Stimulated activated CD4-positive, alpha-beta T cell treated with anti-CD3 and anti-CD28 coated beads, Interleukin-15, amount 100 ng/mL, for 48 hours (primary cell): Measurements from ENCODE around the gene ERC2.

Experiments
- DNase-seq, 2 donors: peaks; one replicate each; pipeline ENCODE4 v3.0.0-alpha.2; 2020; ENCODE audit warnings: low read depth in 2 of 2

The ERC2 gene

DNA sequence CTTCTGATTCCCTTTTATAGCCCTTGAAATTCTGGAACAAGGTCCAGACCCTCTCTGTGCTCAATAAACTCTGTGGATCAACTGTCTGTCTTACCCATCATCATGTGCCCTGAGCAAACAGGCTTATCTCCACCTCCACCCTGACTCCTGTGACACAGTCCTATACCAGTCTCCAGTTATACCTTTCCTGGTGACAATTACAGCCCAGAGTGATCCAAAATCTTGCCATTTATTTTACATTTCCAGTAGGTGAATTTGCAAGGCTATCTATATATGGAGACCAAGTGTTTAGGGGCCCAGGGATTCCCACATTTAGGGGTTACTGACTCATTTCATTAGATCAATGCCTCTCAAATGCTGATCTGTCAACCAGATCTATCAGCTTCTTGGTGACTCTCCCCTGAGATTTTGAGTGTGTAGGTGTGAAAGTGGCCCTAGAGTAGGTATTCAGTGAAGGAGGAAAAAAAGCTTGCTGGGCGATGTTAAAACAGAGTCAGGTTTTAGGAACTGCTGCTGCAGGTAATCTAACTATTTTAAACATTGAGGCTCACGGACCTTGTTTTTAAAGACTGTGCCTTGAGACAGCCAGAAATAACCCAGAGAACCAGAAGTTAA, 751.5 kb downstream of the ERC2 start:
- no peak for DNase-seq

DNA sequence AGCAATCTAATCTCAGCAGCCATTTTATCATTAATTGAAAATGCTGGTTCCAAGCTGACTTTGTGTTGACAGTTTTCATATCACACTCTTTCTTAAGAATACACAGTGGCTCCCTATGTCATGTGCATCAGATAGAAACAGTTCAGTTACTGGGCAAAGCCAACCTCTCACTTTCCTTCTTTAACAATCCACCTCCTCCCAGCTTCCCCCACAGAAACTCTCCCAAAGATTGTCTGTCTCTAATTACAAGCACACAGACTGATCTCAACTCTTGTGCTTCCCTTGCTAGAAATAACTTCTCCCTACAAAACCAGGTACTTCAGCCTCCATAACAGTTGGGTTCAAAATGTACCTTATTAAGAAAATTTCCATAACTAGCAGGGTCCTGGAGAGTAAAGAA, 752.2 kb downstream of the ERC2 start:
- DNase-seq = no peak

DNA sequence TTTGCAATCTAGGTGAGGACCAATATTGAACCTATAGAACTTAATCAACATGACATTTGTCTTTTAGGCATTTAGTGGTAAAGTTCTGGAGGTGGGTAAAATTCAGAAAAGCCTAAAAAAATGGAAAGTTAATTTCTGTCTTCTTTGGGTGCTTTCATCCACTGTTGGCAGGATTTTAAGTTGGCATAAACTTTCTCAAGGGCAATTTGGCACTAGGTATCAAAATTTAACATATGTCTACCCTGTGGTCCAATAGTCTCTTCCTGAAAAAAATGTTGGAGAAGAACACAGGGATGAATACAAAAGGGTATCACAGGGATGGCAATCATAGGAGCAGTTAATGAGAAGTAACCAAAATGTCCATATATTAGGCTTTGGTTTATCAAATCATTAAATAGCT, 754.2 kb downstream of the ERC2 start:
- no peak for DNase-seq

DNA sequence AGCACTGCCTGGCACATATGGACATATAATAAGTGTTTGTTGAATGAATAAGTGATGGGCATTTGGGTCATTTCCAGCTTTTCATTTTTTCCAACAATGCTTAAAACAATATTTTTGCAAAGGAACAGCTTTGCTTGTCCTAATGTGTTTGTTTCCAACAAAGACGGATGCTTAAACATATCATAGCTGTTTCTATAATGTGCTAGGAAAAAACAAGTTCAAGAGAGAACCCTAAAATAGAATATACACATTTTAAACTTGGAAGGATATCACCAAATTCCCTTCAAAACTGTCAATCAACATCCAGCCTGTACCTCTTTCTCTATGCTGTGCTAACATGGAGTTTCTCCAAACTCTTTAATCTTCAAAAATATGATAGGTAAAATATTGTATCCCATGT, 756.6 kb downstream of the ERC2 start:
- DNase-seq = no peak

DNA sequence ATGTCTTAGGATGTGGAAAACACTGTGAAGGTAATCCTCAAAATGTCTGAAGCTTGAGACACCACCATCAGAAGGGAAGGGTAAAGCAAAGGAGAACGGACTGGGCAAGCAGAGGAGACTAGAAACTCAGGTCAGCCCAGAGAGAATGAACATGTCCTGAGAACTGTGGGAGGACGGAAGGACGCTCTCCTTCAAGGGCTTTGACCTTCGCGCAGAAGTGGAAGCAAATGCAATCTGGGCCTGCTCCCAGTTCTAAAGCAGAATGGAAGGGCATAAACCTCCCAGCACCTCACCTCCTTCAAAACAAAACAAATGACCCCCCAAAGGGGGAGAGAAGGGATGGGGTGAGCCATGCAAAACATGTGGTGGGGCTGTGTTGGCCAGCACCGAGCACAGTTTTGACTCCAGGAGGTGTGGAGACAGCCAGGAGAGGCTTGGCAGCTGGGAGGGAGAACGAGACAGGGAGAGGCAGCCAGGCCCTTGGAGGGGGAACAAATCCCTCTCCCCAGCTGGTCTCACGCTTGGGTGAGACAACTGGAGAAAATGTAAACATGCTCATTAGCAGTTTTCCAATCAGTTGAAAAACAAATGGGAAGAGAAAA, 758.8 kb downstream of the ERC2 start:
- DNase-seq = no peak

DNA sequence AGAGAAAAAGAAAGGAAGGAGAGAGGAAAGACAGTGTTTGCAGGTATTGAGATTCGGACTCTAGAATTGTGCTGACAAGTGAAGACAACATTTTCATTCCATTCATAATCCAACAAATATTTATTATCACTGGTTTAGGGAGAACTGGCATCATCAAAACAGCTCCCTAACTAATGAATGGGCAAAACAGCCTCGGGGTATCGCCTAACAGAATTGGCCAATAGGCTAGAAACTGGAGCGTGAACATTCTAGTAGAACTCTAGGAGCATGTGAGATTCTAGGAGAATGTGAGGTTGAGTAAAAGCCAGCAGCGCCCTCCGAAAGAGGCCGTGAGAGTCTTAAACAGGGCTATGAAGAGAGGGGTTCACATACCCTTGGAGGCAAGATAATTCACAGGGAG, 759.3 kb downstream of the ERC2 start:
- no peak for DNase-seq

DNA sequence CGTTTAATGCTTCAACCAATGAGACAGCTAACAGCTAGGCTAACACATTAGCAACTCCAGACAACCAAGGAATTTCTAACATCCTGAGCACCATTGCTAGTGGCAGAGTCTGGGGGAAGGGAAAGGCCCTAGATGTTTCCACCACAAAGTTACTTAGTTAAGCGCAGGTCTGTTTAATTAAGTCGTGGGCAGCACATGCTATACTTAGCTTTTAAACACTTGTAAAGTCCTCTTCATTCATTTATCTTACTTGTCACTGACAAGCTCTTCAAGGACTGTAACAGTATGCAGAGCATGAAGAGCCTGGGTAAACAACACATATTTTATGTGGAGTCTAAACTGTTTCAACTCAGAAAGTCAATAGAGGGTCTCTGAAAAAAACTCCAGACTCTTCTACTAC, 760.0 kb downstream of the ERC2 start:
- DNase-seq = no peak

DNA sequence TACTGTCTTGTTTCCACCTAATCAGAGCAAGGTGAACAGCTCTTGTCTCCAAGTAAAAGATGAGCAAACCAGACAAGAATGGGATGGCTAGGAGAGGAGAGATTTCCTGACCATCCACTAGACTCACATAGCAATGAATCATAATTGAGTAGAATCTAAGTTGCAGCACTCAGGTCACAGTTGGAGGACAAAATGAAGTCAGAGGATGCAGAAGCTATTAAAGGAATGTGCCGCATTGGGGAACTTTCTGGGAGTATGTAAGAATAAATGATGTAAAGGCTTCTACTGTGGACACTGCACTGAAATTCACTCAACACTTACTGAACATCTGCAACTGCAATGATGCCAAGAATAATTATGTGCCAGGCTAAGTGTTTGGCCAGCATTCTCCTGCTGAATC, 763.7 kb downstream of the ERC2 start:
- no peak for DNase-seq

DNA sequence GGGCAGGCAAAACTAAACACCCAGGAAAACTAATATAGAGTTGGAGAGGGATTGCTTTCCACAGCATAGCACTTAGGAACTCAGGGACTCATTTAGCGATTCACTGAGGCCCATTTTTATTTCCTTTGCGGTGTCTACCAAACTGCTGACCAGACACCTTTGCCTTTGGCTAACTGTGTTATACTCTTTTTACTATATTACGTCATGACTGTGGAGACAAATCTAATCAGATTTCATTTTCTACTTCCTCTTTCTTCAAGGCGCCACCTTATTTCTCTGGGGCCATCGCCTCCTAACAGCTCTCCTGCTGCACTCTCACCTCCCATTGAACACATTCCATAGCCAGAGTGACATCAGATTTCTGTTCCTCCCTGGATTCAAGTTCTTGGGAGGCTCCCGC, 765.4 kb downstream of the ERC2 start:
- DNase-seq = no peak

DNA sequence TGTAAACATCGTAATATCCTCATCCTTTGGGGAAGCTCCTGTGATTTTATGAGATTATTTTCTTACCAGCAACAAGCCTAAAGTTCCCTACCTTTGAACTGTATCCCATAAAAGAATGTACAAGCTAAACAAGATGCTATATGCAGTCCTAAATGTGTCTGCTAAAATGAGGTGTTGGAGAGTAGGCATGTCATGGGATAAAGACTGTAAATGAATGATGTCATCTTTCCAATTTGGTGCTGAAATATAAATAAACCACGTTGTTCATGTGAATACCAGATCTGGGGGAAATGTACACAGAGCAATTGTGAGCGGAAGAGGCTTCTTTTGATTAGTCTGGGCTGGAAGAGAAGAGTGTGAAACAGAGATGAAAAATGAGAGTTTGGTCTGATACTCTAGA, 766.3 kb downstream of the ERC2 start:
- no peak for DNase-seq

DNA sequence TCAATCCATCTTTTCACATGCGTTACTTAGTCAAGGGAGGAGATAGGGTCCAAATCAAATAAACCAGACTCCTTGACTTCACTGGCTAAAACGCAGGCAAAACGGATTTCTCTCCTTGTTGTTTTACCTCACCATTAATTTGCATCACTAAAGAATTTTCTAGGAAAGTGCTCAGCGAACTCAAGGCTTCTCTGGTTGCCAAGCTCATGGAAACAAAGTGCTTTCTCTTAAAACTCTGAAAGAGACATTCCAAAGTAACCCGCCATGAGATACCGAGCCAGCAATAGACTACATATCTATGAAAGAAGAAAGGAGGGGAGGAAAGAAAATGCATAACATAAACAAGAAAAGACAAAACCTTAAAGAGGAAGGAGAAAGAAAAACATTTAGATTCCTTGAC, 769.4 kb downstream of the ERC2 start:
- no peak for DNase-seq

DNA sequence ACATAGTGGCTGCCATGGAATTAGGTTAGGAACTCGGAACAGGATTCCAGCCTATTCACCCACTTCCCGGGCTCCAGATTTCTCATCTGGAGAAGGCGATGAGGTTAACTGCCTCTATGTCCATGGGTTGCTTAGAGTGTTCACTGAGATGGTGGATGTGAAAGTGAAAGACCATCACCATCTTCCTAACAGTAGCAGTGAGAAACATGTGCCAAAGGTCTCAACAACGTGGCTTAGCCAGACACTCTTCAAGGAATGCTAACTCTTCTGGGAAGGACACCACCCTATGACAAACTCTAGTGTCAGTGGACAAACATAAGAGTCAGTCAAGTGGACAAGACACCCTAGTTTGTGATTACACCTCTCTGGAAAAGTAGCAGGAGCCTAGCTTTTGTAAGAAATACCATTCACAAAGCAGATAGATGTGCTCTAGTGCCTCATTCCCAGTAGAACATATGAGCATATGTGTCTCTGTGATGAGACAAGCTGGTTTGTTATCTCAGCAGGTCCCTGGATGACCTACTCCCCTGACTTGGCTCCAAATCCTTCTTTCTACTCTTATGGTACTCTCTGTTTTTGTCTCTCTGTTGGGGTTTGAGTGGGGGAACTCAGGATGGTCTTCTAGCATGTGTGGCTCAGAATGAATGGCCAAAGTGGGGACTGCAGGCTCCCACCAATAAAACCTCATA, 770.9 kb downstream of the ERC2 start:
- no peak for DNase-seq

DNA sequence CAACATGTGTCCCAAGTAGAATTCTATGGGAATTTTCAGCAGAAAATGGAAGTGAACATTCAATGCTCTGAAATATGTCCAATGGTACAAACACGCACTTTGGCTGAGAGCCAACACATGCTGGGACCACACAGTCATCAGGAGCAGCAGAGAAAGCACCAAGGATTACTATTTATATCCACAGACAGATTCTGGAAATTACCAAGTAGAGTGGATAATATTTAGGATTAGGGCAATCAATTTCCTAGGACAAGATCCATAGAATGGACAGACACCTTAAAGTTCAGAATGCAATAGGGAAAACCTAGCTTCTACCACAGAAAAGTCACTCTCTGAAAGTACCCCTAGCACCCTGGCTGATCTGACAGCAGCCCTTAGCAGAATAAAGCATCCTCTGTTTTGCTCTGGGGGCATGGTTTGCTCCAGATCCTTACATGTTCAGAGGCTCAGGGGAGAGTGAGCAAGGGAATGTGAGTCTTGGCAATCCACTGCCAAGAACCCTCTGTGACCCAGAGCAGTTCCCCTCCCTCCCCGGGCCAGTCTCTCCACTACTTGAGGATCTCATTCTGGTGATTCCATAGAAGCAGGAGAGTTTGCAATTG, 775.2 kb downstream of the ERC2 start:
- DNase-seq = no peak

DNA sequence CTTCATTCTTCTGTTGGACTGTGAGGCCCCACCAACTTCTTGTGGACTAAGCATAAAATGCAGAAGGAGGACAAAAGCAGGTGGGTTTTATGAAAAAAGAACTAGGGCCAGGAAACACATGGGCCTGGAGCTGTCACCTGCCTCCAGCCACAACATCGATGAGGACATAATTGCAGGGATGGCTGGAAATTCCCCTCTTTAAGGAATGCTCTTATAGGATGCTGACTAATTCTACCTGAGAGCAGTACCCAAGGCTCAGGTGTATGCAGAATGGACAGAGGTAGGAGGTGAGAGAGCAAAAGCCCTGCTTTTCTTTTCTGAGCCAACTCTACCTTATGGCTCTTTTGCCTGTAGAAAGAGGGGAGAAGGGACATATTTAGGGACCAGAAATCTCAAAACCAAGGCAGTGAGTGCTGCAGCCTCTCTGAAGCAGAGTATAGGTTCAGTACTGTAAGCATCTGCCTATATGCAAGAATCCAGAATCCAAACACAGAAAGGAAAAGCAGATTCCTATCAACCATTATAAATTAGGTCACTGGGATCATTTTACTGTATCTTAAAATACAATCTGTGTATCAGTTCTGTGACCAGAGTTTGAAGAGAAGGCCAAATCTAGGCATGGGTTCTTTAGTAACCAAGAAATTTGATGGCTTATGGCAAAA, 775.8 kb downstream of the ERC2 start:
- DNase-seq = no peak

DNA sequence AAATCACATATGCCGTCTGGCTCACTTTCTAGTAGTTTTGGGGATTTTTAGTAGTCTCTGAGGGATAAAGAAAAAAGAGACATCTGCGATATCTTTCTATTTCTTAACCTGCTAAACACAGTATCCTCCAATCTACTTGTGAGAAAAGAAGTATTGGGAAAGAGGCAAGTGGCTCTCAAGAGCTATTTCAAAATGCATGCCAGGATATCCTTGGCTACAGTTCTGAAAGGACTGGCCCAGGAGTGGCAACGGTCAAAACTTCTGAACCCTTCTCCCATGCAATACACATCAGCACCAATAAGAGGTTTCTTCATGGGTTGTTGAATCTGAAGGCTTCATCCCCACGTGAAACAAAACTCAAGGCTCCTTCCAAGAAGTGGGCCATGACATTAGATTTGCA, 777.1 kb downstream of the ERC2 start:
- DNase-seq = no peak

DNA sequence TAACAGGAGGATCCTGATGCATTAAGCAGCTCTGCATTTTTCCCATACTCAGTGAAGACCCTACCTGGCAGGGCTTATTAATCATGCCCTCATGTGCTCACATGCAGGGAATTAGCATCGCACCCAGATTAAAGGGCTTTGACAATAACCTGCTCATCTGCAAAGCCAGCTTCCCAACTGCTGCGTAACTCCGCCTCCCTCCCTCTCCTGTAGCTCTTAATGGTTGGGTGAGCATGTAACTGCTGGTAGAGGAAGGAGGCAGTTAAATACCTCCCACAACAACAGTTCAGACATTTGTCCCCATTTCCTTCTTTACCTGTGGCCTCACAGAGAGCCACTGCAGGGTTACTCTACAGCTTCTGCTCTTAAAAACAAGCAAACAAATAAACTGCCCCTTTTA, 777.5 kb downstream of the ERC2 start:
- DNase-seq = no peak

DNA sequence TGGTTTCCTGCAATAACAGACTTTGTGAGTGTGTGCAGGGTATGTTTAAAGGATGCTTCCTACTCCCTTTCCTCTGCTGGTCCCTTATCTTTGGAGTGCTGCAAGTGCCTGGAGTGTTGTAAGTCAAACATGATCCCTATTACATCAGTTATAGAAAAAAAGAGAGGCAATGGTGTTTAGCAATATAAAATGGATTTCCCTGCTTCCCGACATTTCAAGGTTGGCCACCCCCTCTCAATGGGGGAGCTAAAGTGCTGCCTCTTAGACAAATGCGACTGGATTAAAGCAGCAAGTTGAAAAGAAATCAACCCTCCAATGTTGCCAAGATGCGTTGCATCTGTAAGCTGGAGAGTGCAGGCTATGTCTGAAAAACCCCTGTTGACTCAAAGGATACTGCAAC, 778.1 kb downstream of the ERC2 start:
- no peak for DNase-seq

DNA sequence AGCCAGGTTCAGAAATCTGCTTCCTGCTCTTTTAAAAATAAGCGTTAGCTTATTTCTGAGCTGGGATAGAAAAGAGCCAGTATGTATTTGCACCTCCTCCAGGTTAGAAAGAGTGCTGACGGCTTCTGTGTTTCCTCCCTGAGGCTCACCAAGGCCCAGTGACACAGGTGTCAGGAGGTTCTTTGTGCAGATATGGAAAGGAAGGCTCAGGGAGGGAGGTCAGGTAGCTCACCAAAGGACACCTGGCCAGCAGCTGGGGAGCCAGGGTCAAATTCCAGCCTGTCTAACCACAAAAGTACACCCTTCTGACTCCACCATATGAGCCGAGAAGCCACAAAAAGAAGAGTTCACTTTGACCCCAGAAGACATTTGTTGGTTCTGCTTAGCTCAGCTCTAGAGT, 780.1 kb downstream of the ERC2 start:
- no peak for DNase-seq

DNA sequence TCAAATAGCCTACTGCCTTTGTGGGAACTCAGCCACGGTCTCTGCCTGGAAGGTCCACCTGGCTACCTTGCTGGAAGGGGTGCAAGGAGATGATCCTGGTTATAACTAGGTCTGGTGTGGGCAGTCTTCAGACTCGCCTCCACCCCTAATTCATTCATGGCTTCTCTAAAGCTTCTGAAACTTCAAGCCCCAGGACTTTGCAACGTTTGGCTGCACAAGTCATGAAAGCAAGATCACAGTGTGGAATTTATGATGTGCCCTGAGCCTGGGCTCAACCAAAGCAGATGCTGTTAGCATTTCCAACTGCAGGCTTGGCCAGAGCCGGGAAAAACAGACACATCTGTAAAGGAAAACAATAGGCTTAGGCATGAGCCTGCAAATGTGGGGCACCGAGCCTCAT, 780.7 kb downstream of the ERC2 start:
- no peak for DNase-seq

DNA sequence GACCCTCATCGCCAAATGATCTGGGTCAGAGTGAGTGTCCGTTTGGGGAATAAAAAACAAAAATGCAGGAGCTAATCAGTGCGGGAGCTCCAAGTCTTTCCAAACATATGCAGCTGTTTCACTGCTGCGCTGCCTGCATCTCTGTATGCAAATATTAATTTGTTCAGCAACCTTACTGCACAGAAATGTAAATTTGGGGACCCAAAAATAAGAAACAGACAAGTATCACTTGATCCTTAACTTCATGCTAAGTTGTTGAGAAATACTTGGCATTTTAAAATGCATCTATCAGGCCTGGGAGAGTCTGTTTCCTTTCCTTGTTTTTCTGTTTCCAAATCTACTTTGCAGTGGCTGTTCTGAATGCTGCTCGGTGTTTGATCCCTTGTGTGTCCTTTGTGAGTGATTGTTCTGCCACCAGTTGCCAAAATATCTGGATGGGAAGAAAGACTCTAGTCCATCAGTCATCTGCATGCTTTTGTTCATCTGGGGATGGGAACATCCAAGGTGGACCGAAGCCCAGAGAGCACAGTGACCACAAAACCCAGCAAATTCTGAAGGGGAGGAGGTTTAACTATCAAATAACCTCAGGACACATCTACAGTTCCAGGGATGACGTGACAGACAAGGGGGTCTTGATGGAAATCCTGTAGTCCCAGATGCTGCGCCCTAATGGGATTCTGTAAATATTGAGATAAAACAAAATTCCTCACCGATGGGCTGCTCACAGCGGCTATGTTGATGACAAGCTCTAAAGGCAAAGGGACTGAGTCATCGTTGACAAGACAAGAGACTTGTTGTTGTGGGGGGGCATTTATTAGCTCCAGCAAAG, 781.6 kb downstream of the ERC2 start:
- DNase-seq = no peak

DNA sequence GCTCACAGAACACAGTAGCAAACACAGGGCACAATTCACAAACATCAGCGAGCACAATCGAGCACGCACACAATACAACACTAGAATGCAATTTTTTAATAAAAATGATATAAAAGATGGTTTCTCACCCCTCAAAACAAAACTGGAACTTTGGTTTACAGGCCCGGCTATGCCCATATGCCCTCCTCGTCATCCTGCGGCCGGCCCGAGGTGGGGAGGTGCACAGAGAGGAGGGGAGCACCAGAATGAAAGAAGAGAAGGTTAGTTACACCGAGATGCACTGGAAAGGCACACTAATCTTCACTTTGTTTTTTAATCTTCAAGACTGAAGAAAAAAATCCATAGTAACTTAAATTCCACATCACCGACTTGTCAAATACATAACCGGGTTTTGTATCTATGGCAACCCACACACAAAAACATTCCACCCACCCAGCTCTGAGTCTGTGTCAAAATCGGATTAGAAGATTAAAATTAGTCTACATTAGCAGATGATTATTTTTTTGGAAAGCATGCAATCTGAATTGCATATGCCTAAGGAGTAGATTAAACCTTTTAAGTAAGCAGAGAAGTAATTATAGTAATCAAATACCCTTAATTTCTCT, 784.5 kb downstream of the ERC2 start:
- DNase-seq = no peak
